Measurements from ENCODE around the gene TUBGCP2. TPM values are rescaled to one million over a fixed set of nuclear protein-coding genes. Genes with fewer than 3 reads are reported as not detected.

The TUBGCP2 gene
- total and polyA plus RNA-seq, 9 of the 15 experiments (the other 6 are each of a cell fraction or from before 2014, with no cell fraction given) = 4.3 to 56.6 (median 28.4) TPM

- TF ChIP-seq HDAC2 (IDR thresholded peaks at IDR 0.05) (no peak), SIRT6 (IDR thresholded peaks at IDR 0.05; ENCODE audit: low read depth, low read length) (no peak), FOXA3 (CRISPR knock-in tag; conservative IDR thresholded peaks at IDR 0.05 in 1 of 2, IDR thresholded peaks at IDR 0.05 in 1 of 2) (no peak), GTF2E2 (tag; IDR thresholded peaks at IDR 0.05) (no peak), FOXA1 (IDR thresholded peaks at IDR 0.05; ENCODE audit: borderline replicate concordance) (no peak), THRAP3 (IDR thresholded peaks at IDR 0.05; ENCODE audit: borderline replicate concordance) (no peak), ZBTB43 (CRISPR knock-in tag; IDR thresholded peaks at IDR 0.05) (no peak), TAF7 (tag; IDR thresholded peaks at IDR 0.05) (no peak), MTA3 (IDR thresholded peaks at IDR 0.05; ENCODE audit: borderline replicate concordance) (peak; percentile 66; the same call in 1 of the 2 replicates), EGR1 (conservative IDR thresholded peaks at IDR 0.05) (0 out of 2 replicates have a peak, but pooled peaks have one; percentile 3), POLR2G (IDR thresholded peaks at IDR 0.05; ENCODE audit: low read depth, low read length) (peak; percentile 79), FOXM1 (IDR thresholded peaks at IDR 0.05; ENCODE audit: low read depth) (no peak), FOXM1 (CRISPR knock-in tag; IDR thresholded peaks at IDR 0.05; ENCODE audit: low read depth) (no peak), PURB (CRISPR knock-in tag; IDR thresholded peaks at IDR 0.05; ENCODE audit: low read depth) (no peak), RBM14 (IDR thresholded peaks at IDR 0.05; ENCODE audit: borderline replicate concordance, insufficient read depth, low read depth, low read length) (no peak), MCM5 (IDR thresholded peaks at IDR 0.05; ENCODE audit: low read depth) (no peak), NR4A1 (CRISPR knock-in tag; IDR thresholded peaks at IDR 0.05) (no peak), NR4A1 (tag; IDR thresholded peaks at IDR 0.05) (no peak), SMARCC2 (IDR thresholded peaks at IDR 0.05; ENCODE audit: low read depth) (no peak), CBFA2T2 (conservative IDR thresholded peaks at IDR 0.05) (no peak), SIX5 (IDR thresholded peaks at IDR 0.05; ENCODE audit: borderline replicate concordance in 1 of 2, insufficient read depth in 1 of 2, low read depth in 1 of 2, low read length in 2 of 2) (no peak), PHF21A (IDR thresholded peaks at IDR 0.05; ENCODE audit: borderline replicate concordance, low read depth) (no peak)
- TF ChIP-seq, protein P1, sequence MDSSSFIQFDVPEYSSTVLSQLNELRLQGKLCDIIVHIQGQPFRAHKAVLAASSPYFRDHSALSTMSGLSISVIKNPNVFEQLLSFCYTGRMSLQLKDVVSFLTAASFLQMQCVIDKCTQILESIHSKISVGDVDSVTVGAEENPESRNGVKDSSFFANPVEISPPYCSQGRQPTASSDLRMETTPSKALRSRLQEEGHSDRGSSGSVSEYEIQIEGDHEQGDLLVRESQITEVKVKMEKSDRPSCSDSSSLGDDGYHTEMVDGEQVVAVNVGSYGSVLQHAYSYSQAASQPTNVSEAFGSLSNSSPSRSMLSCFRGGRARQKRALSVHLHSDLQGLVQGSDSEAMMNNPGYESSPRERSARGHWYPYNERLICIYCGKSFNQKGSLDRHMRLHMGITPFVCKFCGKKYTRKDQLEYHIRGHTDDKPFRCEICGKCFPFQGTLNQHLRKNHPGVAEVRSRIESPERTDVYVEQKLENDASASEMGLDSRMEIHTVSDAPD (CRISPR knock-in tag; IDR thresholded peaks at IDR 0.05) = no peak
- TF ChIP-seq, protein P2, sequence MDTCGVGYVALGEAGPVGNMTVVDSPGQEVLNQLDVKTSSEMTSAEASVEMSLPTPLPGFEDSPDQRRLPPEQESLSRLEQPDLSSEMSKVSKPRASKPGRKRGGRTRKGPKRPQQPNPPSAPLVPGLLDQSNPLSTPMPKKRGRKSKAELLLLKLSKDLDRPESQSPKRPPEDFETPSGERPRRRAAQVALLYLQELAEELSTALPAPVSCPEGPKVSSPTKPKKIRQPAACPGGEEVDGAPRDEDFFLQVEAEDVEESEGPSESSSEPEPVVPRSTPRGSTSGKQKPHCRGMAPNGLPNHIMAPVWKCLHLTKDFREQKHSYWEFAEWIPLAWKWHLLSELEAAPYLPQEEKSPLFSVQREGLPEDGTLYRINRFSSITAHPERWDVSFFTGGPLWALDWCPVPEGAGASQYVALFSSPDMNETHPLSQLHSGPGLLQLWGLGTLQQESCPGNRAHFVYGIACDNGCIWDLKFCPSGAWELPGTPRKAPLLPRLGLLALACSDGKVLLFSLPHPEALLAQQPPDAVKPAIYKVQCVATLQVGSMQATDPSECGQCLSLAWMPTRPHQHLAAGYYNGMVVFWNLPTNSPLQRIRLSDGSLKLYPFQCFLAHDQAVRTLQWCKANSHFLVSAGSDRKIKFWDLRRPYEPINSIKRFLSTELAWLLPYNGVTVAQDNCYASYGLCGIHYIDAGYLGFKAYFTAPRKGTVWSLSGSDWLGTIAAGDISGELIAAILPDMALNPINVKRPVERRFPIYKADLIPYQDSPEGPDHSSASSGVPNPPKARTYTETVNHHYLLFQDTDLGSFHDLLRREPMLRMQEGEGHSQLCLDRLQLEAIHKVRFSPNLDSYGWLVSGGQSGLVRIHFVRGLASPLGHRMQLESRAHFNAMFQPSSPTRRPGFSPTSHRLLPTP (IDR thresholded peaks at IDR 0.05; ENCODE audit: borderline replicate concordance, extremely low read depth, insufficient read length) = no peak
Observed at GRCh38 chr10:133260895-133261725, 47.6 kb downstream of the TUBGCP2 start (continued).
